Thyroid gland (tissue), 4 donors: ENCODE data around the gene ARFGEF3. TPM values are rescaled to one million over a fixed set of nuclear protein-coding genes. Genes with fewer than 3 reads are reported as not detected.

Source experiments
- DNase-seq, 2 donors: peaks; one replicate each; pipeline ENCODE4 v3.0.0-alpha.2; 2019
- H3K27ac ChIP-seq, 3 donors: fragments of 200-600 bp; sonication (generic); 1 replicate in 2 of 3; 2 replicates in 1 of 3; pipeline ENCODE4 v1.5.1; 2016 to 2019; ENCODE audit warnings: mild to moderate bottlenecking in 1 of 3, moderate library complexity in 1 of 3
- H3K27me3 ChIP-seq: fragments of 200-600 bp; sonication (generic); one replicate; pipeline ENCODE4 v1.5.1; 2019
- H3K36me3 ChIP-seq, 2 donors: fragments of 200-600 bp; sonication (generic); one replicate each; pipeline ENCODE4 v1.5.1; 2016 to 2019
- H3K4me1 ChIP-seq, 2 donors: fragments of 200-600 bp; sonication (generic); one replicate each; pipeline ENCODE4 v1.5.1; 2017 to 2019
- H3K4me3 ChIP-seq, 3 donors: fragments of 200-600 bp; sonication (generic); replicated peaks in 1 of 3; 1 replicate in 2 of 3; 2 replicates in 1 of 3; pipeline ENCODE4 v1.5.1; 2016; ENCODE audit warnings: mild to moderate bottlenecking in 1 of 3
- H3K9me3 ChIP-seq: fragments of 200-600 bp; sonication (generic); one replicate; pipeline ENCODE4 v1.5.1; 2017
- CTCF ChIP-seq, 6 experiments: fragments of 200-600 bp in 3 of 6; fragments of 450-650 bp in 3 of 6; sonication (generic) in 3 of 6; IDR thresholded peaks; one replicate each; pipeline ENCODE4 v1.5.1; 2016 to 2019; ENCODE audit warnings: antibody characterized with exemption in 6 of 6, mild to moderate bottlenecking in 2 of 6, inconsistent platforms in 1 of 6, moderate library complexity in 1 of 6
- POLR2A ChIP-seq, 2 donors: fragments of 450-650 bp; IDR thresholded peaks; one replicate each; pipeline ENCODE4 v1.6.1; 2017; ENCODE audit warnings: antibody characterized with exemption in 2 of 2, mild to moderate bottlenecking in 2 of 2, moderate library complexity in 1 of 2
- WGBS, 2 donors: methylation state at CpG; one replicate each; pipeline ENCODE4 v1.1.5; 2017; 5-methylcytosine and 5-hydroxymethylcytosine counted together
- intact Hi-C: fragments of 100-400 bp; cut with DNase I; formaldehyde crosslinking; loops from one replicate; pipeline ENCODE4 v1.15.1; 2023
- total RNA-seq, 4 donors: library from RNA; depleted of rRNA; stranded (reverse); fragments of >200 nt; gene quantifications; one replicate each; pipeline ENCODE4 v1.2.3, GENCODE V29; 2016

The ARFGEF3 gene
- total RNA-seq, 4 donors from 2014 or later = 2.4 to 7.2 (median 4.4) TPM

- WGBS, 2 donors = 51 to 59% methylated on average over 4 of the region's 4 CpGs
- no peaks in the 10 kb centered on the region for H3K9me3 ChIP-seq
- H3K4me3 ChIP-seq = no peak overlapping the region
- intact Hi-C loops = no loop called here
- H3K27me3 ChIP-seq = no peaks in the 10 kb centered on the region
- no peaks in the 10 kb centered on the region for H3K36me3 ChIP-seq
- H3K4me1 ChIP-seq = no peaks in the 10 kb centered on the region
- H3K27ac ChIP-seq = no peak overlapping the region
- TF ChIP-seq POLR2A (IDR thresholded peaks at IDR 0.05) = no peak
- TF ChIP-seq CTCF (IDR thresholded peaks at IDR 0.05) = no peak
- DNase-seq = no peak
These were observed 69.7 kb downstream of the ARFGEF3 start for GRCh38 chr6:138231381-138231886.

- WGBS, 2 donors = 53 to 87% methylated on average over 2 of the region's 2 CpGs
- no peak overlapping the region for H3K27ac ChIP-seq
- H3K4me1 ChIP-seq = no peaks in the 10 kb centered on the region
- H3K27me3 ChIP-seq = no peaks in the 10 kb centered on the region
- no peaks in the 10 kb centered on the region for H3K9me3 ChIP-seq
- H3K4me3 ChIP-seq = no peak overlapping the region
- TF ChIP-seq POLR2A (IDR thresholded peaks at IDR 0.05) (no peak), CTCF (IDR thresholded peaks at IDR 0.05) (no peak)
- DNase-seq = no peak
- intact Hi-C loops = no loop called here
- no peaks in the 10 kb centered on the region for H3K36me3 ChIP-seq
These were observed 72.6 kb downstream of the ARFGEF3 start for GRCh38 chr6:138234363-138234762.

- H3K27me3 ChIP-seq = no peaks in the 10 kb centered on the region
- H3K4me3 ChIP-seq = no peak overlapping the region
- TF ChIP-seq POLR2A (IDR thresholded peaks at IDR 0.05) (no peak), CTCF (IDR thresholded peaks at IDR 0.05) (no peak)
- H3K36me3 ChIP-seq = no peaks in the 10 kb centered on the region
- no peak for DNase-seq
- no peaks in the 10 kb centered on the region for H3K4me1 ChIP-seq
- 87 to 89% methylated on average over 1 of the region's 1 CpG for WGBS, 2 donors
- intact Hi-C loops = no loop called here
- H3K9me3 ChIP-seq = no peaks in the 10 kb centered on the region
- H3K27ac ChIP-seq = no peak overlapping the region
These were observed 73.5 kb downstream of the ARFGEF3 start for GRCh38 chr6:138235205-138235604.

GRCh38 chr6:138235693-138236092 is 74.0 kb downstream of the ARFGEF3 start:
- Histone ChIP-seq H3K36me3 (no peaks in the 10 kb centered on the region), H3K27me3 (no peaks in the 10 kb centered on the region), H3K4me3 (no peak overlapping the region), H3K27ac (no peak overlapping the region), H3K4me1 (no peaks in the 10 kb centered on the region), H3K9me3 (no peaks in the 10 kb centered on the region)
- DNase-seq = no peak
- 84 to 87% methylated on average over 1 of the region's 1 CpG for WGBS, 2 donors
- intact Hi-C loops = no loop called here
- TF ChIP-seq POLR2A (IDR thresholded peaks at IDR 0.05) = no peak
- no peak for TF ChIP-seq CTCF (IDR thresholded peaks at IDR 0.05)

- WGBS, 2 donors = 87 to 96% methylated on average over 2 of the region's 2 CpGs
- Histone ChIP-seq H3K9me3 (no peaks in the 10 kb centered on the region), H3K4me3 (no peak overlapping the region), H3K27ac (no peak overlapping the region), H3K36me3 (no peaks in the 10 kb centered on the region), H3K4me1 (no peaks in the 10 kb centered on the region), H3K27me3 (no peaks in the 10 kb centered on the region)
- intact Hi-C loops = no loop called here
- DNase-seq = no peak
- no peak for TF ChIP-seq CTCF (IDR thresholded peaks at IDR 0.05)
- TF ChIP-seq POLR2A (IDR thresholded peaks at IDR 0.05) = no peak
These were observed 75.7 kb downstream of the ARFGEF3 start for GRCh38 chr6:138237463-138237862.
